Stomach (tissue), 4 donors: ENCODE results near the gene ANKS1B.

Experiments used
- CTCF ChIP-seq, 7 experiments: fragments of 450-650 bp in 4 of 7; fragments of 200-600 bp in 3 of 7; sonication (generic) in 3 of 7; IDR thresholded peaks; one replicate each; pipeline ENCODE4 v1.5.1; 2016 to 2019; ENCODE audit warnings: antibody characterized with exemption in 7 of 7, control low read depth in 2 of 7, mild to moderate bottlenecking in 1 of 7
- POLR2A ChIP-seq, 4 donors: fragments of 450-650 bp; IDR thresholded peaks; one replicate each; pipeline ENCODE4 v1.6.1; 2016; ENCODE audit warnings: antibody characterized with exemption in 4 of 4, control low read depth in 2 of 4, mild to moderate bottlenecking in 1 of 4, moderate library complexity in 1 of 4

- TF ChIP-seq POLR2A (IDR thresholded peaks at IDR 0.05) (no peak), CTCF (IDR thresholded peaks at IDR 0.05) (no peak)
Measured at GRCh38 chr12:98817742-98818141, 1167.0 kb downstream of the ANKS1B start.
